AG04449 (cell line): ENCODE results near the gene DIAPH2.

Source experiments
- CTCF ChIA-PET: fragments of 350-600 bp; formaldehyde crosslinking; extraction: SDS; loops from one replicate; lab custom pipeline; 2021; ENCODE audit warnings: antibody characterized with exemption; lab: Yijun Ruan, JAX
- POLR2A ChIA-PET: fragments of 400-600, 350-600 bp; formaldehyde crosslinking; extraction: SDS; loops from one replicate; lab custom pipeline; 2020; ENCODE audit warnings: antibody characterized with exemption, inconsistent platforms; lab: Yijun Ruan, JAX
- DNase-seq: peaks from one replicate; pipeline ENCODE4 v3.0.0-alpha.2; 2010; ENCODE audit warnings: low read depth, low spot score
- H3K4me3 ChIP-seq: 2 replicates; pipeline ENCODE4 v1.5.1; 2011; ENCODE audit warnings: low read depth, mild to moderate bottlenecking, control low read depth, low read length
- TF ChIP-seq, protein P1 (sequence below): IDR thresholded peaks from one replicate; pipeline ENCODE4 v1.5.1; 2011; ENCODE audit warnings: mild to moderate bottlenecking, moderate library complexity, low read length, control low read depth, inconsistent platforms; ENCODE audit not compliant: insufficient read depth; ENCODE audit errors: missing control alignments

DIAPH2 gene

DNA sequence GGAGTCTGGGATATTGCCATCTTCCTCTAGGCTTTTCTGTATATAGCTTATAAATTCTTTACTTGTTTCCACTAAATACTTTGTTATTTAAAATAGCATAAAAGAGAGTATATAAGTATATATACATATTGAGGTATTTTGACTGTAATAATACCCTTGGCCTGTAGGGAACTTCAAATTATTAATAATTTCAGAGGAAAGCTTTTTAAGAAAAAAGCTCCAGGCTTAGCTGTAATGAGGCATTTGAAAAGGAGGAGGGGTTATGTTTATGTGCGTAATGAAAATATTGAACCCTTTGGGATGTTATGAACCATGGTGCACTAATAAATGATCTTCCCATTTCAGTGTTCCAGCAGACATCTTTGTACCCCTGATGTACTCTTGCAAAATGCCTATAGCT is 777.1 kb downstream of the DIAPH2 start:
- no peak overlapping the region for H3K4me3 ChIP-seq
- ChIA-PET POLR2A (no interaction called here), CTCF (no interaction called here)
- DNase-seq, result no peak
- TF ChIP-seq, protein P1, sequence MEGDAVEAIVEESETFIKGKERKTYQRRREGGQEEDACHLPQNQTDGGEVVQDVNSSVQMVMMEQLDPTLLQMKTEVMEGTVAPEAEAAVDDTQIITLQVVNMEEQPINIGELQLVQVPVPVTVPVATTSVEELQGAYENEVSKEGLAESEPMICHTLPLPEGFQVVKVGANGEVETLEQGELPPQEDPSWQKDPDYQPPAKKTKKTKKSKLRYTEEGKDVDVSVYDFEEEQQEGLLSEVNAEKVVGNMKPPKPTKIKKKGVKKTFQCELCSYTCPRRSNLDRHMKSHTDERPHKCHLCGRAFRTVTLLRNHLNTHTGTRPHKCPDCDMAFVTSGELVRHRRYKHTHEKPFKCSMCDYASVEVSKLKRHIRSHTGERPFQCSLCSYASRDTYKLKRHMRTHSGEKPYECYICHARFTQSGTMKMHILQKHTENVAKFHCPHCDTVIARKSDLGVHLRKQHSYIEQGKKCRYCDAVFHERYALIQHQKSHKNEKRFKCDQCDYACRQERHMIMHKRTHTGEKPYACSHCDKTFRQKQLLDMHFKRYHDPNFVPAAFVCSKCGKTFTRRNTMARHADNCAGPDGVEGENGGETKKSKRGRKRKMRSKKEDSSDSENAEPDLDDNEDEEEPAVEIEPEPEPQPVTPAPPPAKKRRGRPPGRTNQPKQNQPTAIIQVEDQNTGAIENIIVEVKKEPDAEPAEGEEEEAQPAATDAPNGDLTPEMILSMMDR, result no peak

DNA sequence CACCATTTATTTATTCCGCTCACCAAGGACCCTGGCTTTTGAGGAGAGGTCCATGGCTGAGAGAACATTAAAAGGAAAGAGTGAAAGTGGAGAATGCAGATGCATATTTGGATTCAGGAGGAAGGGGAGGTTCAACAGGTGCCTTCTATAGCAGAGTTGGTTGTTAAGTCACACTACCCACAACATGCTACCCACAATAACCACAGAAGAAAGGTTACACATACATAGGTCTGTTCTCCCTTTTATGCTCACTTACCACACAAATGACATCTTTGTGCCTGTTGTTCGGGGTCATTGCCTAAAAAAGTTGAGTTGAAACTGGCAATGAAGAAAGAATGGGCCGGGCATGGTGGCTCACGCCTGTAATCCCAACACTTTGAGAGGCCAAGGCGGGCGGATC is 786.4 kb downstream of the DIAPH2 start:
- H3K4me3 ChIP-seq, result no peak overlapping the region
- no peak for DNase-seq
- TF ChIP-seq, protein P1, result no peak
- CTCF ChIA-PET, result no interaction called here
- POLR2A ChIA-PET, result no interaction called here

DNA sequence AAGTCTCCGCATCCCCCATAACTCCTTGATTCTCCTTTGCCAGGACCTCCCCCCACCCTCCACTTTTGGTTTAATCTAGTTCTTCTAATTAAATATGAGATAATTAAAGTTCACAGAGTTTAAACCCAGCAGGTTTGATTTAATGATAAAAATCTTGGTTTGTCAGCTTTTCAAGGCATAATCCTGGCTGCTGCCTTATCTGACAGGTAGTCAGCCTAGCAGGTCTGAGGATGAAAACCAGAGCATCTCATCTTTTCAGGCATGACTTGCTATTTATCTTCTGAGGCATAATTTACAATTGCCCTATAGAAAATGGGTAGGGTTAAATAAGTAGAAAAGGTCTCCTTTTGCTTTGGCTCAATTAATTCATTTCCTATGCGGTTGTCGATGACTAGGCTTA is 790.3 kb downstream of the DIAPH2 start:
- POLR2A ChIA-PET, result no interaction called here
- CTCF ChIA-PET, result no interaction called here
- no peak overlapping the region for H3K4me3 ChIP-seq
- TF ChIP-seq, protein P1, result no peak
- no peak for DNase-seq

DNA sequence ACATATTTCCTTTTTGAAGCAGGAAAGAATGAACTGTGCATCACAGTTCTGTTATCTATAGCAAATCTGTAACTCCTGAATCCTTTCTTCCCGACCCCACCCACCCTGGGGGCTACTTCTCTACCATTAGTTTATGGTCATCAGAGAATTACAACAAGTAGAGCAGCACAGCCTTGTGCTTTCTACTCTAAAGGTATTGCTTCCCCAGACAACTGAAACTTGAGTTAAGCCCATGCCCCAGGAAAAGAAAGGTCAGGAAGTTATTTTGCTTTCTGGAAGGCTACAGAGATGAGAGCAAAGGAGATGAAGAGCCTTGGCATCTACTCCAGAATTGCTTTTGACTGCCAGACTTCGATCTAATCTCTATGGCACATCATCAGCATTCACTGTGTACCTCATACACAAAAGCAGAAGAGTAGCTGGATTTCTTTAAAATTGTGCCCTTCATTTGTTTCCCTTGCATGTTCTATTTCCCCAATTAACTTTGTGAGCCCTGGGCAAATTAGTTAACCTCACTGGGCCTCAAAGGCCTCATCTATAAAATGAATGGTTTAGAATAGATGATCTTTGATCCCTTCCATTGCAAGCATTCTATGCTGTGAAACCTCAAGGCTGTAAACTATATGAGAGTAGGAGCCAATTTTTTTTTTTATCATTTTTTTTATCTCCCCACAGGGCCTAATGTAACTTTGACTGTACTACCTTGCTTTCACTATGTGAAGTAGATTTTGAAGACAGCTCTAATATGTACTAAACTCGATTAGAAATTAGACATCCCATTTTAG is 794.7 kb downstream of the DIAPH2 start:
- TF ChIP-seq, protein P1, result no peak
- ChIA-PET CTCF (no interaction called here), POLR2A (no interaction called here)
- H3K4me3 ChIP-seq, result no peak overlapping the region
- no peak for DNase-seq

- POLR2A ChIA-PET, result no interaction called here
- no peak overlapping the region for H3K4me3 ChIP-seq
- CTCF ChIA-PET, result no interaction called here
- TF ChIP-seq, protein P1, result no peak
- no peak for DNase-seq
Measured at GRCh38 chrX:97481228-97481627, 796.6 kb downstream of the DIAPH2 start.

- POLR2A ChIA-PET, result no interaction called here
- no peak for DNase-seq
- CTCF ChIA-PET, result no interaction called here
Measured at GRCh38 chrX:97482666-97483300, 798.1 kb downstream of the DIAPH2 start.

More at GRCh38 chrX:97482666-97483300, 798.1 kb downstream of the DIAPH2 start:
- no peak overlapping the region for H3K4me3 ChIP-seq
- TF ChIP-seq, protein P1, result no peak
